HG02763 (cell line): ENCODE measurements around the gene ALDH1A1.

Experiments
- ATAC-seq: cut with Tn5 transposase; IDR thresholded peaks from one replicate; pipeline ENCODE4 v1.9.1; 2021; ENCODE audit warnings: mild to moderate bottlenecking, moderate library complexity; ENCODE audit not compliant: unreplicated experiment

The ALDH1A1 gene

GRCh38 chr9:72921888-72922654, 30.8 kb downstream of the ALDH1A1 start:
- ATAC-seq = no peak

DNA sequence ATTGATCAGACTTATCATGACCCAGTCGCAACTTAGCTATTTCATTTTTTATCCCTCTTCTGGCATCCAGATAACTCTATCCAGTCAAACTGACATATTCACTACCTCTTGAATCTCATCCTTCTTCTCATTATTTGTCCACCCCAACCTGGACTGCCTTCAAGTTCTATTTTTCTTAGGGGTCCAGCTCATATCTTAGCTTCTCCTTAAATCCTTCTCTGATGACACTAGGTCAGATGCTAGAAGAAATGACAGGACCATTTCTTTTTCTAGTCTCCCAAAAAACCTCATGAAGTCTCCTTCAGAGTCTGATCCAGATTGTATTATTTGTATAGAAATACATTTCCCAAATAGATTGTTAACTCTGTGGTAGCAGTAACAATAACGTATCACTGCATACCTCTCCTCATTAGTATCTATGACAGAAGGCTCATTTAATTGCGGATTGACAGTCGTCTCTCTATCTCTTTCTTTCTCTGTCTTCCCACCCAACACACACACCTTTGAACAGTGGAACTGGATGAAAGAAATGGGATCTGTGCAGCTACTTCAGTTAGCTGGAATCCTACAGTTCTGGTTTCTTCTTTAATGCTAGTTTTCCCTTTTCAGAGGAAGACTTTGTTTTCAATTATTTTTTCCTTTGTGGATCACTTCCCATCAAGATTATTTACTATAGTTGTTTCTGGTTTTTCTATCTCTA, 33.5 kb downstream of the ALDH1A1 start:
- no peak for ATAC-seq

DNA sequence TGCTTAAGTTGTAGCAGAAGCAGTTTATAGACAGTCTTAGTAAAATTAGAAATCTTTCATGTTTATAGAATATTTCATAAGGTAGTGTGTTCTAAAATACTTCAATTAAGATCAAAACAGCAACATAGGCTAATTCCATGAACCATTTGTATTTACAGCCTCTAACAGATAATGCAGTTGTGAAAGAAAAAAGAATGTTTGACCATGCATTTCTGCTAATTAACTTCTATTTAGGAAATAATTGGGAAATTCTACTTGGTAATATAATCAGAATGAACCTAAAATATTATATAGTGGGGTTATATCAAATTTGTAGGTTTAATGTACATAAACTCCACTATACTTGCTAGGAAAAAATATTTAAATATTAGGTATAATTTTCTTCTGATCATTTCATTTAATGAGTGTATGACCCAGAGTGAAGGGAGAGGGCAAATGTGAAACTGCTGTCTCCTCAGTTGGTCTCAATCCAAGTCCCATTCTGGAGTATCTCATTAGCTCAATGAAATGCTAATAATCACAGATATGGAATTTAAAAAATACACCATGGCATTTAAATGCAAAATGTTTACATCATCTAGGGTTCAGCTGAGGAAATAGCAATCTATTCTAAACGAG, 34.9 kb downstream of the ALDH1A1 start:
- ATAC-seq = no peak

DNA sequence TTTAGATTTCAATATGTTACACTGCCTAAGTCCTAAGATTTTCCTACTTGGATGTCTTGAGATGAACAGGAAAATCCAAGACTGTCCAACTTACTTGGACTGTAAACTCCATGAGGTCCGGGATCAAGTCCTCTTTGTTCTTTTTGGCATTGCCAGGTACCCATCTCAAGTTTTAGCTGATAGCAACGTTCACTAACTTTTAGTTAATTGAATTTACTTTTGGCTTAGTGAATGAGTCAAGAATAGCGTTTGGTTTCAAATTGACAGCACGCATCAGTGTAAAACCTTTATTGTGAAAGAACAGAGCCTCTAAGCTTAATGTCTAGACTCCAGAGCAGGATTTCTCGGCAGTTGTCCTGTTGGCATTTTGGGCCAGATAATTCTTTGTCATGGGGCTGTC, 37.2 kb downstream of the ALDH1A1 start:
- ATAC-seq = no peak

GRCh38 chr9:72914750-72915149, 38.1 kb downstream of the ALDH1A1 start:
- ATAC-seq = no peak

GRCh38 chr9:72913382-72914009, 39.4 kb downstream of the ALDH1A1 start:
- no peak for ATAC-seq

DNA sequence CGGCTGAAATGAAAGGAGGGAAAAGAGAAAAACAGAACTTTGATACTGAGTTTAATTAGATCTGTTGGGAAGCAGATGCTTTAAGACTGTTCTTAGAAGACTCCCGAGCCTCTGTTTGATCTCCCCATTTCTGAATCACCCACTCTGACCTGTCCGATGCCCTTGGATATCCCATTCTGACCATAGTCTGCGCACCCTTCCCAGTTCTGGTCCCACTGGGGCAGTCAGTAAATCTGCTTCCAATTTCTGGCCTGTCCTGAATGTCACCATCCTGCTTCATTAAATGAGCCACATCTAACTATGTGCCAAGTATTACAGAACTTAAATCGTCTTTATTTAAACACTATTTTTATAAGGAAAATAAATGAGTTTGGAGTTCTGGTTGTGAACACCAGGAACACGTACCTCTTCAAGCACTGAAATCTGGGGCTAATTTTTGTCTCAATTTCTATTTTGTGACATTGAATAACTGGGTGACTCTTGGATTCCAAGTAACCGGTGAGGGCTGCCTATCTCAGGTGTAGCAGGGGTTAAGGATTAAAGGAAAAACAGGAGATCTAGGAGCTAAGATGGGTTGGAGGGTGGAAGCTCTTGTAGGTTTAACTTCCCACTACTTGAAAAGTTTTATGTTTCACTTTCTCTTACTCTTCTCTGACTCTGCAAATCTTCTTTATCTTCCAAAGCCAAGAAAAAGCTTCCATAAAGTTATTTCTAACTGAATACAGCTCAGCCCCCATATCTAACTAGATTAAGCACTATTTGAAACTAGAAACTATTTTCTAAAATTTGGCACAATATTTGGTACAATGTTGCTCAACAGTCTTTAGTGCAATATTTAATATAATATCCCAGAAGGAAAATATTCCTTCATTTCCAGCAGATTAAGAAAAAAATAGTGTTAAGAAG, 40.1 kb downstream of the ALDH1A1 start:
- no peak for ATAC-seq

- no peak for ATAC-seq
These were observed 41.0 kb downstream of the ALDH1A1 start for GRCh38 chr9:72911816-72912215.

DNA sequence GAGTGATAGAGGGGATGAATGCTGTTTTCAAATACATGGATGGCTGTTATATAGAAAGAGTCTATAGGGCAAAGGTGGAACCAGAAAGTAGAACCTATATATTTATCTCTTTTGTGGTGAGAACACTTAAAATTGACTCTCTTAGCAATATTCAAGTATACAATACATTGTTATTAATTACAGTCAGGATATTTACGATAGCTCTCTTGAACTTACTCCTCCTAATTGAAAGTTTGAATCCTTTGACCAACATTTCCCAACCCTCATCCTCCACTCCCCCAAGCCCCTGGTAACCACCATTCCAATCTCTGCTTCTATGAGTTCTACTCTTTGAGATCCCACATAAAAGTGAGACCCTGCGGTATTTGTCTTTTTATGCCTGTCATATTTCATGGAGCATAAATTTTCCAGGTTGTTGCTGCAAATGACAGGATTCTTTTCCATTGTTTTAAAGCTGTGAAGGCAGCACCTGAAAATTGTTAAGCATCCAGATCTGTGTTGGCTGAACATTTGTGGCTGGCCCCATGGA, 41.5 kb downstream of the ALDH1A1 start:
- ATAC-seq = no peak

GRCh38 chr9:72909428-72909827, 43.4 kb downstream of the ALDH1A1 start:
- ATAC-seq = no peak

DNA sequence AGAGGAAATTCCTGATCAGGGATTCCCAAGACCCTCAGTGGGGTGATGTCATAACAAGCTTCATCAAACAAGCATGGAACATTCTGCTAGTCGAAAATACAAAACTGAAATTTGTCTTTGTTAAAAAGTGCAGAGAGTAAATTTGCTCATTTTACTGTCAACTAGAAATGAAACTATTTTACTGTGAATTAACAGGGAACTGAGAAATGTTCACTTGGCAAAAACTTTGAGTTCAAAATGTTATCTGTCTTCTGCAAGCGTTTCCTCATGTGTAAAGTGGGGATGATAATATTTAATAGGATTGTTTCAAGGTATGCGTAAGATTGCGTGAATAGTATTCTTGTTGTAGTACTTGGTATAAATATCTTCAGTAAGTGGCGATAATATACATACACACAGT, 45.4 kb downstream of the ALDH1A1 start:
- no peak for ATAC-seq

DNA sequence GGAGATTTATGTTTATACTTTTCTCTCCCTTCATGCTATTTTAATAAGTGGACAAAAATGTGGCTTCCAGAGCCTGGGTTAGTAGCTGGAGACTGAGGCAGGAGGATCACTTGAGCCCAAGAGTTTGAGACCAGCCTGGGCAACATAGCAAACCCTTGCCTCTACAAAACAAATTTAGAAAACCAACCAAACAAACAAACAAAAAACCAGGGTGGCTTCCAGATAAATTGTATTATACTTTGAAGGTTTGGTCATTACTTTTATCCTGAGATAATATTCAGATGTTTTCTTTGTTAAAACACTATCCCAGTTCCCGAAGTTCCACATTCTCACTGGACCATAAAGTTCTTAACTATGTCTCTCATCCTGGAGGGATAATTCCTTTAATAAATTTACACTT, 46.0 kb downstream of the ALDH1A1 start:
- no peak for ATAC-seq

- no peak for ATAC-seq
These were observed 47.1 kb downstream of the ALDH1A1 start for GRCh38 chr9:72905514-72906480.

GRCh38 chr9:72904267-72905093, 48.4 kb downstream of the ALDH1A1 start:
- ATAC-seq = no peak

DNA sequence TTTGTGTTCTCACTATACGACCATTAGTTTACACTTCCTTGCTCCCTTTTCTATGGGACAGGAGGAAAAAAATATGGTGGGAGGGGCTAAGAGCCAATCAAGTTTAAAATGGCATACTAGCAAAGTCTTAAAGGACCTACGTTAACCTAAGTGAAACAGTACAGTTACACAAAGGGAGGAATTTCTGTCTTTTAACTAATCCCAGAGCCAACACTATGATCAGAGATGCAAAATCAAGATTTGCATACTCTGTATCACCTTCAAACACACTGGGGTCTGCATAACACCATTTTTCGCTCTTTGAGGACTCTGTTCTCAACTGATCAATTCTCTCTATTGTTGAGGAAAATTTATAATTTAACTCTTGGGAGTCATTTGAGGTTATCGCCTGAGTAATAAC, 49.8 kb downstream of the ALDH1A1 start:
- no peak for ATAC-seq

GRCh38 chr9:72902268-72902667, 50.6 kb downstream of the ALDH1A1 start:
- ATAC-seq = no peak

DNA sequence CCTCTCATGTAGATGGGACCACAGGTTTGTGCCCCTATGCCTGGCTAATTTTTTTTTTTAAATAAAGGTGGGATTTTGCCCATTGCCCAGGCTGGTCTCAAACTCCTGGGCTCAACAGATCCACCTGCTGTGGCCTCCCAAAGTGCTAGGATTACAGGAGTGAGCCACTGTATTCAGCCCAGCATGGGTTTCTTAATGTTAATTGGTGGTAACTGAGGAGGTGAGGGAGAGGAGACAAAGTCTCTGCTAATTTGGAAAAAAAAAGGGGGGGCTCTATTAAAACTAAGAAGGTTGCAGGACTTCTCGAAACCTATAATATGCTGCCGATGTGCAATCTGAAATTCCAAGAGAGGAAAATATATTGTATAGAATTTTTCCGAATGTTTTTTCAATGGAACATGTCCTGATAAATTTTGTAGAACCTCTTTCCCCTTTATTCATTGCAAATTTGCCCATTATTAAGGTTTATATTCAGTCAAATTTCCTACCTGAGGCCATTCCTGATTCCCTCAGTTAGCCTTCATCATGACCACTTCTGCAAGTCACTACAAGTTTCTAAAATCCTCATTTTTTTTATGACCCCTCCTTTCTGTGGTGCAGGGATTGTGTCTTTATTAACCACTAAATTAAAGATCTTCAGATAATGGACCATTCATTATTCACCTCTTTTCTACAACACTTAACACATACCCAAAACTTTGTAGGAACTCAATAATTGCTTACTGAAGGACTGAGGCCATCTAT, 52.9 kb downstream of the ALDH1A1 start:
- ATAC-seq = no peak
